Mesothelial cell of epicardium (in vitro differentiated cells): Measurements from ENCODE around the gene INPP4B. TPM values are rescaled to one million over a fixed set of nuclear protein-coding genes. Genes with fewer than 3 reads are reported as not detected.

Experiments
- DNase-seq, 2 experiments: peaks; one replicate each; pipeline ENCODE4 v3.0.0; 2021; ENCODE audit warnings: low spot score in 2 of 2; ENCODE audit not compliant: unreplicated experiment in 2 of 2
- H3K27ac Mint-ChIP-seq: 2 replicates; pipeline ENCODE4 v1.8.0; 2021; ENCODE audit warnings: mixed read lengths
- H3K27me3 Mint-ChIP-seq: 2 replicates; pipeline ENCODE4 v1.8.0; 2021; ENCODE audit warnings: low read depth, mixed read lengths
- H3K36me3 Mint-ChIP-seq: 2 replicates; pipeline ENCODE4 v1.8.0; 2021; ENCODE audit warnings: mixed read lengths
- H3K4me1 Mint-ChIP-seq: 2 replicates; pipeline ENCODE4 v1.8.0; 2021; ENCODE audit warnings: mixed read lengths
- H3K4me3 Mint-ChIP-seq: 2 replicates; pipeline ENCODE4 v1.8.0; 2021; ENCODE audit warnings: mild to moderate bottlenecking, moderate library complexity, mixed read lengths
- H3K9me3 Mint-ChIP-seq: 2 replicates; pipeline ENCODE4 v1.8.0; 2021; ENCODE audit warnings: mixed read lengths
- total RNA-seq: library from RNA; stranded (reverse); gene quantifications from 3 replicates; pipeline ENCODE4 v1.2.1, GENCODE V29; 2021
- TF ChIP-seq, protein P1 (sequence below): fragments of 200-600 bp; sonication (generic); IDR thresholded peaks from one replicate; pipeline ENCODE4 v1.5.0; 2021; ENCODE audit warnings: antibody characterized with exemption; ENCODE audit not compliant: unreplicated experiment

Gene INPP4B
- total RNA-seq, 1 donor from 2014 or later = 35.4 TPM

DNA sequence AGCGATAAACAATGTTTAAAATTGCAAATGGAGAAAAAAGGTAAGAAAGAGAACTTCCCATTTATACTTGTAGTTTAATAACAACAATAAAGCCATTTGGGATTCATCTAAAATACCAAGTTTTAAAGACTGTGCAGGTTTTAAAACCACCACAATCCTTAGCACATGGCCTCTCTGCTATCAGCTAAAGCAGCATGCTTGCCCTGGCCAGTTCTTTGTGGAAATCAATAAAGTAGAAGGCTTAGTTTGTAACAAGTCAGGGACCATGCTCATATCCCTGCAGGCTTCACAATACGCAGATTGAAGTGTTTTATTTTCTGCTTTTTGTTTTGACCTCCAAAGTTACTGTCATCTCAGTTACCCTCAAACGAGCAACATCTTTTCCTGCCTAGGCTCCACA lies 249.5 kb downstream of the INPP4B start:
- no peak for DNase-seq
- TF ChIP-seq, protein P1, sequence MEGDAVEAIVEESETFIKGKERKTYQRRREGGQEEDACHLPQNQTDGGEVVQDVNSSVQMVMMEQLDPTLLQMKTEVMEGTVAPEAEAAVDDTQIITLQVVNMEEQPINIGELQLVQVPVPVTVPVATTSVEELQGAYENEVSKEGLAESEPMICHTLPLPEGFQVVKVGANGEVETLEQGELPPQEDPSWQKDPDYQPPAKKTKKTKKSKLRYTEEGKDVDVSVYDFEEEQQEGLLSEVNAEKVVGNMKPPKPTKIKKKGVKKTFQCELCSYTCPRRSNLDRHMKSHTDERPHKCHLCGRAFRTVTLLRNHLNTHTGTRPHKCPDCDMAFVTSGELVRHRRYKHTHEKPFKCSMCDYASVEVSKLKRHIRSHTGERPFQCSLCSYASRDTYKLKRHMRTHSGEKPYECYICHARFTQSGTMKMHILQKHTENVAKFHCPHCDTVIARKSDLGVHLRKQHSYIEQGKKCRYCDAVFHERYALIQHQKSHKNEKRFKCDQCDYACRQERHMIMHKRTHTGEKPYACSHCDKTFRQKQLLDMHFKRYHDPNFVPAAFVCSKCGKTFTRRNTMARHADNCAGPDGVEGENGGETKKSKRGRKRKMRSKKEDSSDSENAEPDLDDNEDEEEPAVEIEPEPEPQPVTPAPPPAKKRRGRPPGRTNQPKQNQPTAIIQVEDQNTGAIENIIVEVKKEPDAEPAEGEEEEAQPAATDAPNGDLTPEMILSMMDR = no peak
- peaks cover 11% of the 10 kb centered on the region for H3K4me1 Mint-ChIP-seq
- H3K36me3 Mint-ChIP-seq = peaks cover 9% of the 10 kb centered on the region
- no peaks in the 10 kb centered on the region for H3K27me3 Mint-ChIP-seq
- H3K4me3 Mint-ChIP-seq = no peak overlapping the region
- peak overlapping the region; percentile 14 for H3K27ac Mint-ChIP-seq
- peaks cover 22% of the 10 kb centered on the region for H3K9me3 Mint-ChIP-seq

DNA sequence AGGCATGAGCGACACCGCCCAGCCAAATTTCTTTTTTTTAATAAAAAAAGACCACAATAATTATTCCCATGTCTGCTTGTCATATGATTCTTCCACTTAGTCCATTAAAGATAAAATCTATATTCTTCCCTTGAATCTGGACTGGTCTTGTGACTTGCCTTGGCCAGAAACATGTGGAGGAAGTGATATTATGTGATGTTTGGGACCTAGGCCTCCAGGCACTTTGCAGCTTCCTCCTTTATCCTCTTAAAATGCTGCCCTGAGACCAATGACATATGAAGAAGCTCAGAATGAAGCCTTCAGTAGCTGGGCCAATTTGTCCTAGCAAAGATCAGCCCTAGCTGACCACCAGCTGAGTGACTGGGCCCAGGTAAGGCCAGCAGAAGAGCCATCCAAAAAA lies 250.0 kb downstream of the INPP4B start:
- TF ChIP-seq, protein P1 = no peak
- DNase-seq = no peak
- Mint-ChIP-seq H3K4me1 (peaks cover 11% of the 10 kb centered on the region), H3K27ac (no peak overlapping the region), H3K27me3 (no peaks in the 10 kb centered on the region), H3K36me3 (peaks cover 10% of the 10 kb centered on the region), H3K9me3 (peaks cover 22% of the 10 kb centered on the region), H3K4me3 (no peak overlapping the region)

DNA sequence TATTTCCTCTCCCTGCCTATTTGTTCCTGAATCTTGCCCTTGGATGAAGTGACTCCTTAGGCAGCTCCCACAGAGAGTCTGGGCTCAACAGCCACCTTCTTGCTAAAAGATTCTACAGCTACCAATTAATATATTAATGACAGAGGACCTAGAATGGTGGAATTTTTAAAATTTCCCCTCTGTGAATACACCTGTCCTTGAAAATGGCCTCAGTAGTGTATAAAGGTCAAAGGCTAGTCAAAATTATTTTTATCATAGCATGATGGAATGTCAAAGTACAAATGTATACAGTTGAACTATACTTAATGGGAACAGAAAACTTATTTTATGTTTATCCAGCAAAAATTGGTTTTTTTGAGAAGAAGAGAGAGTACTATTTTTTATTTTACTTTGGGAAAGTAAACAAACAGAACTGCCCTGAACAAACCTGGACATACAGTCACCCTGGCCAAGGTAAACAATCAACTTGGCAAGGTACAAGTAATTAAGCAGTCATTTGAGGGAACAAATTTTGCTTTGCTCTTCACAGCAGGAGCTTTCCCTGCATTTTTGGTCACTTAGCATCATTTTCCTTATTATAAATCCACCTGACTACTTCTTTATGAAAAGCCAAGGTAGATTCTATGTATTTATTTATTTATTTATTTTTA lies 250.8 kb downstream of the INPP4B start:
- H3K27me3 Mint-ChIP-seq = no peaks in the 10 kb centered on the region
- peaks cover 11% of the 10 kb centered on the region for H3K4me1 Mint-ChIP-seq
- DNase-seq = no peak
- peaks cover 18% of the 10 kb centered on the region for H3K9me3 Mint-ChIP-seq
- no peak overlapping the region for H3K4me3 Mint-ChIP-seq
- TF ChIP-seq, protein P1 = no peak
- no peak overlapping the region for H3K27ac Mint-ChIP-seq
- H3K36me3 Mint-ChIP-seq = peaks cover 8% of the 10 kb centered on the region

DNA sequence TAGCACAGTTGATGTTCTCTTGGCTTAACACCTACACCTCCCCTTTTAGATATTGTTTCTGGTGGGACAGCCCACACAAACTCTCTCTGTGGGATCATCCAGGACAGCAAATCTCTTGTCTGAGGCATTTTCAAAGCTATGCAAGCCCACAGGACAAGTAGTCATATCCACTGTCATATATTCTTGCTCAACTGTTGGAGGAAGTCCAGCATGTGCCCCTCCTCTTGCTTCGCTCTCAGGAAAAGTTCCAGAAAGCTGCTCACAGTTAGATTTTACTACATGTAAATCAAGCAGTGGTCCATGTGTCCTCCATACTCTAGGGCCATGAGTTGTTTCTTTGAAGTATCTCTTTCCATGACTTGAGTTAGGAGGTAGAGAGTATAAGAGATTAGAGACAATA lies 260.7 kb downstream of the INPP4B start:
- TF ChIP-seq, protein P1 = no peak
- H3K4me3 Mint-ChIP-seq = no peak overlapping the region
- no peak overlapping the region for H3K27ac Mint-ChIP-seq
- no peaks in the 10 kb centered on the region for H3K27me3 Mint-ChIP-seq
- H3K36me3 Mint-ChIP-seq = peaks cover 6% of the 10 kb centered on the region
- peaks cover 17% of the 10 kb centered on the region for H3K9me3 Mint-ChIP-seq
- H3K4me1 Mint-ChIP-seq = peaks cover 3% of the 10 kb centered on the region
- no peak for DNase-seq

DNA sequence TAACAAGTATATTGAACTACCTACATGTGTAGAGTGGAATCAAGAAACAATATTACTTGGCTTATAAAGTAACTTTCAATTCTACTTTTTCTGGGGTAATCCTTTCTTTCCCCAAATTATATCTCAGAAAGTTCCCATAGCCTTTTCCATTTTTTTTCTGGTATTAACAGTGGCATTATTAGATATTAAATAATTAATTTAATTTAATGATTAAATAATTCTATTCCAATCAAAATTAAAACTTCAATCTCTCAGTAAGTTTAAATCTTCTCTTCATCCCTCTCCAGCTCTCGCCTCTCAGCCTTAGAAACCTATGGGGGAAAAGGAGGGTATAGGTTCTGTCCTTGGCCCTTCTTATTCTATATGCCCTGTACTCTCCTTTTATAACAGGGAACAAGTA lies 262.4 kb downstream of the INPP4B start:
- TF ChIP-seq, protein P1 = no peak
- peaks cover 3% of the 10 kb centered on the region for H3K4me1 Mint-ChIP-seq
- H3K36me3 Mint-ChIP-seq = no peaks in the 10 kb centered on the region
- no peak overlapping the region for H3K27ac Mint-ChIP-seq
- no peak for DNase-seq
- no peaks in the 10 kb centered on the region for H3K27me3 Mint-ChIP-seq
- H3K9me3 Mint-ChIP-seq = peaks cover 9% of the 10 kb centered on the region
- H3K4me3 Mint-ChIP-seq = no peak overlapping the region
